Body of pancreas (tissue), 4 donors: ENCODE data around the gene KCND3.

Experiments
- POLR2A ChIP-seq, 3 donors: fragments of 450-650 bp; IDR thresholded peaks; one replicate each; pipeline ENCODE4 v1.6.1; 2016; ENCODE audit warnings: antibody characterized with exemption in 3 of 3, mild to moderate bottlenecking in 2 of 3
- TF ChIP-seq, protein P1 (sequence below), 7 experiments: fragments of 450-650 bp in 4 of 7; fragments of 200-600 bp in 3 of 7; sonication (generic) in 3 of 7; IDR thresholded peaks; one replicate each; pipeline ENCODE4 v1.5.1; 2016 to 2019; ENCODE audit warnings: antibody characterized with exemption in 7 of 7

DNA sequence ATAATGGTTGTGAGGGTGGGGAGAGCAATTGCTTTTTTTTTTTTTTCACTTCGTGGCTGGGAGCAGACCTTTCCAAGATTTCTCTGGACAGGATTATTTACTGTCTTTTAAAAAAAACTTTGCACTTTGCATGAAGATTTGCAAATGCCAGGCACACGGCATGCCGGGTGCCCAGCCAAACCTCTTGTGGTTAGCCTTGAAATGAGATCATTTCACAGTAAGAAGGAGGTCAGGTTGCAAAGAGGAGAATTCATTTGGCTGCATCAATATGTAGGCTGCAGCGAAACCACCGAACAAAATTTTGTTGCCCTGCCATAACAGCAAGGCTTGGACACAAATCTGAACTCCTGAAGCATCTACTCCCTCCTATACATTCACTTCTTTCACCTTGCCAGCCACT lies 36.5 kb upstream of the KCND3 start:
- TF ChIP-seq, protein P1, sequence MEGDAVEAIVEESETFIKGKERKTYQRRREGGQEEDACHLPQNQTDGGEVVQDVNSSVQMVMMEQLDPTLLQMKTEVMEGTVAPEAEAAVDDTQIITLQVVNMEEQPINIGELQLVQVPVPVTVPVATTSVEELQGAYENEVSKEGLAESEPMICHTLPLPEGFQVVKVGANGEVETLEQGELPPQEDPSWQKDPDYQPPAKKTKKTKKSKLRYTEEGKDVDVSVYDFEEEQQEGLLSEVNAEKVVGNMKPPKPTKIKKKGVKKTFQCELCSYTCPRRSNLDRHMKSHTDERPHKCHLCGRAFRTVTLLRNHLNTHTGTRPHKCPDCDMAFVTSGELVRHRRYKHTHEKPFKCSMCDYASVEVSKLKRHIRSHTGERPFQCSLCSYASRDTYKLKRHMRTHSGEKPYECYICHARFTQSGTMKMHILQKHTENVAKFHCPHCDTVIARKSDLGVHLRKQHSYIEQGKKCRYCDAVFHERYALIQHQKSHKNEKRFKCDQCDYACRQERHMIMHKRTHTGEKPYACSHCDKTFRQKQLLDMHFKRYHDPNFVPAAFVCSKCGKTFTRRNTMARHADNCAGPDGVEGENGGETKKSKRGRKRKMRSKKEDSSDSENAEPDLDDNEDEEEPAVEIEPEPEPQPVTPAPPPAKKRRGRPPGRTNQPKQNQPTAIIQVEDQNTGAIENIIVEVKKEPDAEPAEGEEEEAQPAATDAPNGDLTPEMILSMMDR (IDR thresholded peaks at IDR 0.05) = no peak
- no peak for TF ChIP-seq POLR2A (IDR thresholded peaks at IDR 0.05)
